Naive B cell (primary cell): ENCODE measurements around the gene APRT. TPM values are rescaled to one million over a fixed set of nuclear protein-coding genes. Genes with fewer than 3 reads are reported as not detected.
"Not testable (repeated sequence)": the region's sequence is repeated elsewhere in the genome, so short reads cannot be mapped to it uniquely, and the experiment has no call there.

Experiments
- ATAC-seq, 2 donors: fragments of 150-1000 bp; cut with Tn5 transposase; 2 replicates each; pipeline ENCODE4 v1.10.0; 2021; ENCODE audit warnings: low read depth in 2 of 2, mild to moderate bottlenecking in 2 of 2, moderate library complexity in 2 of 2
- DNase-seq: peaks from one replicate; pipeline ENCODE4 v3.0.0; 2022
- H3K27ac Mint-ChIP-seq, 6 donors: one replicate each; pipeline ENCODE4 v1.8.0; 2020 to 2022; ENCODE audit warnings: mild to moderate bottlenecking in 6 of 6, mixed read lengths in 6 of 6, moderate library complexity in 5 of 6, inconsistent platforms in 2 of 6
- H3K27me3 Mint-ChIP-seq, 3 donors: one replicate each; pipeline ENCODE4 v1.8.0; 2021 to 2022; ENCODE audit warnings: mixed read lengths in 3 of 3, mild to moderate bottlenecking in 1 of 3
- H3K36me3 Mint-ChIP-seq, 2 donors: one replicate each; pipeline ENCODE4 v1.8.0; 2020 to 2022; ENCODE audit warnings: mixed read lengths in 2 of 2, inconsistent platforms in 1 of 2, mild to moderate bottlenecking in 1 of 2
- H3K4me1 Mint-ChIP-seq, 3 donors: one replicate each; pipeline ENCODE4 v1.8.0; 2020 to 2022; ENCODE audit warnings: mixed read lengths in 3 of 3, inconsistent platforms in 1 of 3, mild to moderate bottlenecking in 1 of 3, moderate library complexity in 1 of 3
- H3K4me3 Mint-ChIP-seq, 8 donors: one replicate each; pipeline ENCODE4 v1.8.0; 2020 to 2022; ENCODE audit warnings: mild to moderate bottlenecking in 8 of 8, mixed read lengths in 8 of 8, moderate library complexity in 8 of 8, inconsistent platforms in 2 of 8
- H3K9me3 Mint-ChIP-seq, 7 donors: one replicate each; pipeline ENCODE4 v1.8.0; 2020 to 2022; ENCODE audit warnings: mixed read lengths in 7 of 7, mild to moderate bottlenecking in 5 of 7, inconsistent platforms in 2 of 7, moderate library complexity in 1 of 7
- polyA plus RNA-seq, 6 donors: library from polyadenylated mRNA; unstranded; fragments of 300-500 nt; fragmentation: Illumina TruSeq; gene quantifications; one replicate each; pipeline ENCODE4 v1.2.3, GENCODE V29; 2021; ENCODE audit warnings: low read depth in 6 of 6

APRT gene
- polyA plus RNA-seq, 6 donors from 2014 or later: 330 to 484 (median 384) TPM

DNA sequence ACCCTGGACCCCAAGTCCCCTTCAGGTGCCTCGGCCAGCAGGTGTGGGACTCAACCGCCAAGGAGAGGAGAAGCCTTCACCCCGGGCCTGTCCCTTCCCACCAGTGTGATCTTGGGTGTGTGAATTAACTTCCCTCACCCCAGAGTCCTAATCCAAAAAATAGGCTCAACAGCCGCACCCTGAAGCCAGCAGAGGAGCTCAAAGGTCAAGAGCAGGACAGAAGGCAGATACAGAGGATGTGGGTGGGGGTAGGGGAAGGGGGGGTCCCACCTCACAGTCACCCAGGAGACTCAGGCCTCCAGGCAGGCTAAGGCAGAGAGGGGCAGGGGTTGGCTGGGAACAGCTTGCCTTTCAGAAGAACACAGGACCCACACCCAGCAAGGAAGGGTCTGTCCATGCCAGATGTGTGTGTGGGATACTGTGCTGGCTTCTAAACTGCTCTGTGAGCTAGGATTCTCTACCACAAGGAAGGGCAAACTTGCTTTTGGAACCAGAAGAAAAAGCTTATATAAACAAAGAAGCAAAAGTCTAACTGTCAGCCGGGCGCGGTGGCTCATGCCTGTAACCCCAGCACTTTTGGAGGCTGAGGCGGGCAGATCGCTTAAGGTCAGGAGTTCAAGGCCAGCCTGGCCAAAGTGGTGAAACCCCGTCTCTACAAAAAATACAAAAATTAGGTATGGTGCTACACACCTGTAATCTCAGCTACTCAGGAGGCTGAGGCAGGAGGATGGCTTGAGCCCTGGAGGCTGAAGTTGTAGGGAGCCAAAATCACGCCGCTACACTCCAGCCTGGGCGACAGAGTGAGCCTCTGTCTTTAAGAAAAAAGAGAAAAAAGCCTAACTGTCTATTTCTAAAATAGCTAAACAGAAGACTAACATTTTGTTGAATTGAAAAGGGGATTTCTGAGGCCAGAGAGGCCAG lies 31.3 kb downstream of the APRT start:
- H3K4me1 Mint-ChIP-seq: peaks cover 44 to 58% (median 55%) of the 10 kb centered on the region in 3 donors
- no peaks in the 10 kb centered on the region for H3K36me3 Mint-ChIP-seq
- H3K9me3 Mint-ChIP-seq: no peaks in the 10 kb centered on the region
- no peaks in the 10 kb centered on the region for H3K27me3 Mint-ChIP-seq
- DNase-seq (no peak), ATAC-seq (no peak)
- H3K4me3 Mint-ChIP-seq: peak overlapping the region; percentile 62 to 85 (median 71)
- peak overlapping the region in 5 of 6 donors; percentile 44 to 86 (median 81) for H3K27ac Mint-ChIP-seq

DNA sequence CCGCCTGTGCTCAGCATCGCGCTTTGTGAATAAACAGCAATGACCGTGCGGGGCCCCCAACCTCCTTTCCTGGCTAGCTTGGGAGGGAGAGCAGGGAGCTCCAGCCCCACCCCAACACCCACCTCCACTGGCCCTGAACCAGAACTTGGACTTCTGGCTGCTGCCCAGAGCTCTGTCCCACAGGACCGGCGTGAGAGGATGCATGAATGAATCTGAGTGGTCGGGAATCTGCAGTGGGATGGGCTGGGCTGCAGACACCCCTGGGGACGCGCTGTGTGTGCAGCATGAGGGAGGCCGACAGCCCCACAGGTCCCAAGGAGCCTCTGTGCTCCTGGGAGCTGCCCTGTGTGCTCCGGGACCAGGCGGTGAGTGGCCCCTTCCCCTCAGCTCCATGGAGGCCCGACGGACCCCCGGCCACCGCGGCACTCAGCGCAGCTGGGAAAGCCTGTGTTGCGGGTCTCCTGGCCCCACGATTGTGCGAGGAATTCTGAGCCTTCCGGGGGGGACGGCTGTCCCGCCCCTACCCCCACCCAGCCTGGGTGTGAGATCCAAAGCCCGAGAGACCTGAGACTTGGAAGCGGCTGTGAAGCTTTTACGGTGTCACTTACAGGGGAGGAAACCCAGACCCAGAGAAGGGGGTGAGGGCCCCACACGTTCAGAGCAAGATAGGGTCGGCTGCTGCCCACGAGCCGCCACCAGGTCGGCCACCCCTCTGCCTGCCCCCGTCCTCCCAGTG lies 32.2 kb downstream of the APRT start:
- H3K27ac Mint-ChIP-seq: peak overlapping the region in 2 of 6 donors; percentile 75 to 81
- H3K4me3 Mint-ChIP-seq: peak overlapping the region in 2 of 8 donors; percentile 44 to 62
- H3K27me3 Mint-ChIP-seq: no peaks in the 10 kb centered on the region
- no peaks in the 10 kb centered on the region for H3K36me3 Mint-ChIP-seq
- ATAC-seq (no peak), DNase-seq (no peak)
- H3K4me1 Mint-ChIP-seq: peaks cover 44 to 58% (median 55%) of the 10 kb centered on the region in 3 donors
- H3K9me3 Mint-ChIP-seq: no peaks in the 10 kb centered on the region

DNA sequence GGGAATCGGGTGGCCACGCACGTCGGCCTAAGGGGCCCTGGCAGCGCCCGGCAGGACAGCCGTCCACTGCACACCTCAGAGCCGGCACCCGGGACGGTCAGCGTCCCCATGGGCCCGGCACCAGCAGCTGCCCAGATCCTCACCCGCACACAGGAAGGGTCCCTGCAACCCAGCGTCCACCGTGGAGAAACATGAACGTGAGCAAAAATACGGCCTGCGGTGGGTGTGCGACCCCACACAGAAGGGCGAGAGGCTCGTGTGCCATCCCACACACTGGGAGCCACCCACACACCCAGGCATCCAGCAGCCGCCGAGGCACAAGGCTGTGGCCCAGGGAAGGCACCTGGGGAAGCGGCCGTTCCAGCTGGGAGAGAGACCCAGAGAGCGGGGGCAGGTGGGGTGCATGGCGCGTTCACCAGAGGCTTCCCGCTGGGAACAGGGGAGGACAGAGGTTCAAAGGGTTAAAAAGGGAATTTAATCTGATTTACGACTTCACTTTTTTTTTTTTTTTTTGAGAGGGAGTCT lies 33.1 kb downstream of the APRT start:
- H3K27me3 Mint-ChIP-seq: no peaks in the 10 kb centered on the region

DNA sequence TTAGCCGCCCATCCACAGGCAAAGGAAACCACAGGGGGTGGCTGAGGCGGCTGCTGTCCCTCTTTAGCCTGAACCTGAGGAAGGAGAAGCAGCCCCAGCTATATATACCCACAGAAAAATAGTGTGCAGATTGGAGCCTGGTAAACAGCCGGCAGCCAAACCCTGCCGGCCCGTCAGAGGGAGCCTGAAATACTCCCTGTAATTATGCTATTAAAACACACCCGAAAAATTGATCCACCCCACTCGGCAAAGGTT lies 33.5 kb downstream of the APRT start:
- Mint-ChIP-seq H3K4me1 (peaks cover 37 to 51% (median 49%) of the 10 kb centered on the region in 3 donors), H3K27me3 (no peaks in the 10 kb centered on the region), H3K36me3 (no peaks in the 10 kb centered on the region), H3K4me3 (peak overlapping the region in 3 of 8 donors; percentile 26 to 51 (median 36)), H3K9me3 (no peaks in the 10 kb centered on the region), H3K27ac (peak overlapping the region in 4 of 6 donors; percentile 11 to 76 (median 48))
- DNase-seq: no peak
- no peak for ATAC-seq

More for the DNA sequence above, 33.1 kb downstream of the APRT start:
- H3K27ac Mint-ChIP-seq: peak overlapping the region in 1 of 6 donors; percentile 76
- H3K36me3 Mint-ChIP-seq: no peaks in the 10 kb centered on the region
- H3K9me3 Mint-ChIP-seq: no peaks in the 10 kb centered on the region
- H3K4me3 Mint-ChIP-seq: peak overlapping the region in 2 of 8 donors; percentile 26 to 36
- H3K4me1 Mint-ChIP-seq: peaks cover 42 to 55% (median 53%) of the 10 kb centered on the region in 3 donors
- no peak for DNase-seq
- ATAC-seq: no peak

DNA sequence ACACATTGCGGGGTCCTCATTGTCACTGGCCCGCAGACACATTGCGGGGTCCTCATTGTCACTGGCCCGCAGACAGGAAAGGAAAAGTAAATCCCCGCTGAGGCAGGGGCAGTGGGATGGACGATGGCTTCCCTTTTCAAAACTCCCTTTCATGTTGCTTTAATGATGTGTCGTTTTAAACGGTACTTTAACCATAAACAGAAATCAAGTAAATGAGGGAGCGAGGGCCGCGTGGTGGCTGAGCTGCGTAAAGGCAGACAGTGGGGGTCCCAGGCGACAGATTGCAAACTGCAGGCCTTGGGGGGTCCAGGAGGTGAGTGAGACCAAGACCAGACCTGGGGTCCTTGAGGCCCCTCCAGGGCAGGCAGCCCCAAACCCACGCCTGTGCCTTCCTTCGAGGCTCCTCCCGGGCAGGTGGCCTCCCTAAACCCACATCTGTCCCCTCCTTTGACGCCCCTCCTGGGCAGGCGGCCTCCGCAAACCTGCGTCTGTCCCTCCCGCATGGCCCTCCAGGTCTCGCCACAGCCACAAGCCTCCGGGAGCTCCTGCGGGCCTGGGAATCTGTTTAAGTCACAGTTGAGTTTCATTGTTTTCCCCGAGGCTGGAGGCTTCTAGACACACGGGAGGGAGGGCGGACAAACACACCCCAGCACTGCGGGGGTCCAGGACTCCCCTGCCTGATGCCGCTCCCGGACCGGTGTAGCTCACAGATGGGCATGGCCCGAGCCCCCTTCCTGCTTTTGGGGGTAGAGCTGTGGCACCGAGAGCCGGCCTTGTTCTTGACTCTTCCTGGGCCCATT lies 34.1 kb downstream of the APRT start:
- H3K4me1 Mint-ChIP-seq: peaks cover 34 to 45% (median 44%) of the 10 kb centered on the region in 3 donors

DNA sequence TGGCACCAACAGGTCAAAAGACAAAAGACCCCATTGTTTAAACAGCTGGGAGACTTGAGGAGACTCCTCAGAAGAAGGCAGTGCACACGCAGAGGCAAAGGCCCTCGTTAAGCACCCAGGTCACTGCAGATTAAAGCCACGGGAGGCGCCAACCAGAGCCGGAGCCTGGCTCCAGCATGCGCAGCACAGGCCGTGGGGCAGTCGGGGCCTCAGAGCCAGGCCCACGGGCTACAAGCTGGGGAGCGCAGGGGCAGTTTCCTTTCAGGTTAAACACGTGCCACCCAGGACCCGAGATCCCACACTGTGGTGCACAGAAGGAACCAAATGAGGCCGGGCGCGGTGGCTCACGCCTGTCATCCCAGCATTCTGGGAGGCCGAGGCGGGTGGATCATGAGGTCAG lies 35.9 kb downstream of the APRT start:
- H3K9me3 Mint-ChIP-seq: no peaks in the 10 kb centered on the region
- peaks cover 21 to 33% (median 29%) of the 10 kb centered on the region in 3 donors for H3K4me1 Mint-ChIP-seq
- ATAC-seq (no peak), DNase-seq (no peak)
- peaks cover 0 to 4% (median 0%) of the 10 kb centered on the region in 3 donors for H3K27me3 Mint-ChIP-seq
- H3K36me3 Mint-ChIP-seq: no peaks in the 10 kb centered on the region
- peak overlapping the region in 1 of 6 donors; percentile 35 for H3K27ac Mint-ChIP-seq
- no peak overlapping the region for H3K4me3 Mint-ChIP-seq

More for the DNA sequence above, 34.1 kb downstream of the APRT start:
- ATAC-seq (no peak), DNase-seq (no peak)
- Mint-ChIP-seq H3K27me3 (peaks cover 0 to 4% (median 0%) of the 10 kb centered on the region in 3 donors), H3K4me3 (peak overlapping the region in 3 of 8 donors; percentile 16 to 51 (median 26)), H3K9me3 (no peaks in the 10 kb centered on the region), H3K27ac (peak overlapping the region in 3 of 6 donors; percentile 47 to 85 (median 49)), H3K36me3 (no peaks in the 10 kb centered on the region)

DNA sequence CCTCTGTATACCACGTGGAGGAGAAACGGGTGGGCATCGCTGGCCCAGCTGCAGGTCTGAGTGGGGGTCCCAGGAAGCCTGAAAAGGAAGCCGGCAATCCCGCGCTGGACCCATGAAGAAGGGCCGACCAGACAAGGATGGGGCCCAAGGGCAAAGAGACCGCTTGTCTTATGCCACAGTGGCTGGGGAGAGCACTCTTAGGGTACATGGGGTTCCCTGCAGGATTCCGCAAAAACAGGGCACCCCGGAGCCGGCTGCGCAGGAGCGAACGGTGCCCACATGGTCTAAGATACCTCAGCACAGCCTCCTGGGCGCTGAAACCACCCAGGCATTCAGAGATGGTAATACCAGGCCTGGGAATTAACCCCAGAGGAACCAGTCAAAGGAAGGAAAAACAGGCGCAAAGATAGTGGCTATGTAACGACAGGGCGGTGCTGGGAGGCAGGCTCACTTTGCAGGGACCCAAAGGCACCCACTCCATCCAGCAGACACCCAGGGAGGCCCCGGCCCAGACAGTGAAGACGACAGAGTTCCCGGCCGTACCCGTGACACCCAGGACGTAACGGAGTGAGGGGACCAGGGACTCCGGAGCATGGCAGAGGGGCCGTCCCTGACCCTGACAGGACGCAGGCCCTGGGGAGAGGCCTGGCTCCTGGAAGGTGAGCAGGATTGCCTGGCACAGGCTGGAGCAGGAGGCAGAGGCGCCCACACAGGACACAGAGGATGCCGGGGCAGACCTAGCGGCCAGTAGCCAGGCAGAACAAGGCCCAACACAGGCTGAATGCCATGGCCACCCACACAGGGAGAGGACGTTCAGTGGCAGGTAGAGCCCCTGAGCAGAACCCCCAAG lies 37.0 kb downstream of the APRT start:
- ATAC-seq: no peak
- H3K4me3 Mint-ChIP-seq: no peak overlapping the region
- peaks cover 25 to 33% (median 25%) of the 10 kb centered on the region in 3 donors for H3K4me1 Mint-ChIP-seq
- no peak overlapping the region for H3K27ac Mint-ChIP-seq
- no peak for DNase-seq
- H3K9me3 Mint-ChIP-seq: no peaks in the 10 kb centered on the region
- peaks cover 0 to 4% (median 0%) of the 10 kb centered on the region in 3 donors for H3K27me3 Mint-ChIP-seq
- no peaks in the 10 kb centered on the region for H3K36me3 Mint-ChIP-seq

DNA sequence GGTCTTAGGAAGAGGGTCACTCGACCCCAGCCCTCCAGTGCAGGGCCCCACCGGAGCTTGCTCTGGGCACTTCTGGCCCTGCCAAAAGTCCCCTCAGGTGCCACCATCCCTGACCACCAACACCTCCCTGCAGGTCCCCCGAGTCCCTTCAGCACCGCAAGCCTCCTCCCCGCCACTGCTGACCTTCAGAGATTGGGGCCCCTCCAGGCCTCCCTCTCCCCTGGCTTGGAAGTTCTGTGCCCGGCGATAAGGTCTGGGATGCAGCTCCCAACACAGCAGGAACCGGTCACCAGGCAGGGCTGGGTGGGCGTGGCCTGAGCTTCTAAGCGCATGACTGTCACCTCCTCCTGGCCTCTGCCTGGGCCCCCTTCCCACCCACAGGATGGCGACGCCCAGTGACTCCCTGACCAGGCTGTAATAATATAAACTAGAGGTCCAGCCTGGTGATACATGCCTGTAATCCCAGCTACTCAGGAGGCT lies 37.9 kb downstream of the APRT start:
- no peak overlapping the region for H3K4me3 Mint-ChIP-seq
- peaks cover 0 to 4% (median 0%) of the 10 kb centered on the region in 3 donors for H3K27me3 Mint-ChIP-seq
- H3K4me1 Mint-ChIP-seq: peaks cover 31 to 36% (median 34%) of the 10 kb centered on the region in 3 donors
- DNase-seq (no peak), ATAC-seq (no peak)
- H3K36me3 Mint-ChIP-seq: no peaks in the 10 kb centered on the region
- H3K9me3 Mint-ChIP-seq: no peaks in the 10 kb centered on the region
- peak overlapping the region in 2 of 6 donors; percentile 20 to 54 for H3K27ac Mint-ChIP-seq

DNA sequence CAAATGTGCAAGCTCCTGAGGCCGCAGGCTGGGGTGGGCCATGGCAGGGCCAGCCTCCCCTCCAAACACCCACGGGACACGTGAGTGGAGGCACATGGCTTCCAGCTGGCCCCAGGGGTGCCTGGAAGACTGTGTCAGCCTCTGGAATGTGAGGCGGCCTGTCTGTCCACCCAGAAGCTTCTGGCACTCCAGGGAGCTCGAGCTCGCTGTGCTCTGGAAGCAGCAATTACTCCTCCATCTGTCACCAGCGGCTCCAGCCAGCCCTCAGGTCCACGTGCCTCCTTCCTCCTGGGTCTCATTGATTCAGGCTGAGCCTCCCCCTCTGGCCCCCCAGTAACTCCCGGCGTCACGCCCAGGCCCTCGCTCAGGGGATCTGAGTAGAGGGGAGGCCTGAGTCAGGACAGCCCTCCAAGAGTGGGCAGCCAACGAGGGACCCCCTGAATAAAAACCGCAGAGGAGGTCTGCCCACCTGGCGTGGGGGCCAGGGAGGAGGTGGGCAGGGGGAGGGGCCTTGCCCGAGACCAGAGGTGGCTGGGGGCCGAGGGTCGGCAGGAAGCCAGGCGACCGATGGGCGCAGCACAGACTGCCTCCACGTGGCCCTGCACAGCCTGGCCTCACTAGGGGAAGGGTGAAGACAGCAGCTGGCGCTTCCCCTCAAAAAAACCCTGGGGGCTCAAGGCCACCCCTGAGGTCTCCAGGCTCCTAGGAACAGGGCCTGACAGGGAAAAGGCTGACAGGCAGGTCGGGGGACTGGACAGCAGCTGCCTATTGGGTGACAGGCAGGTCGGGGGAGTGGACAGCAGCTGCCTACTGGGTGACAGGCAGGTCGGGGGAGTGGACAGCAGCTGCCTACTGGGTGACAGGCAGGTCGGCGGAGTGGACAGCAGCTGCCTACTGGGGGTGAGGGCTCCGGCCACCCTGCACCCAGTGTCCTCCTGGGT lies 38.6 kb downstream of the APRT start:
- Mint-ChIP-seq H3K27me3 (peaks cover 0 to 4% (median 0%) of the 10 kb centered on the region in 3 donors), H3K4me1 (peaks cover 28 to 34% (median 30%) of the 10 kb centered on the region in 3 donors), H3K9me3 (no peaks in the 10 kb centered on the region), H3K4me3 (peak overlapping the region in 1 of 8 donors; percentile 25), H3K36me3 (no peaks in the 10 kb centered on the region), H3K27ac (peak overlapping the region in 1 of 6 donors; percentile 70)
- ATAC-seq (no peak), DNase-seq (no peak)

DNA sequence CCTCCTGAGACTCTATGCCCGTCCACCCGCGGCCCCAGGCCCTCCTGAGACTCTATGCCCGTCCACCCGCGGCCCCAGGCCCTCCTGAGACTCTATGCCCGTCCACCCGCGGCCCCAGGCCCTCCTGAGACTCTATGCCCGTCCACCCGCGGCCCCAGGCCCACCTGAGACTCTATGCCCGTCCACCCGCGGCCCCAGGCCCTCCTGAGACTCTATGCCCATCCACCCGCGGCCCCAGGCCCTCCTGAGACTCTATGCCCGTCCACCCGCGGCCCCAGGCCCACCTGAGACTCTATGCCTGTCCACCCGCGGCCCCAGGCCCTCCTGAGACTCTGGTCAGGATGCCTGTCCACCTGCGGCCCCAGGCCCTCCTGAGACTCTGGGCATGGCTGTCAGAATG lies 39.9 kb downstream of the APRT start:
- H3K27ac Mint-ChIP-seq: peak overlapping the region in 2 of 6 donors; percentile 63 to 72
- not testable (repeated sequence) for H3K4me3 Mint-ChIP-seq, H3K9me3 Mint-ChIP-seq, H3K36me3 Mint-ChIP-seq, DNase-seq, ATAC-seq, H3K27me3 Mint-ChIP-seq
- peaks cover 30 to 39% (median 34%) of the 10 kb centered on the region in 3 donors for H3K4me1 Mint-ChIP-seq

DNA sequence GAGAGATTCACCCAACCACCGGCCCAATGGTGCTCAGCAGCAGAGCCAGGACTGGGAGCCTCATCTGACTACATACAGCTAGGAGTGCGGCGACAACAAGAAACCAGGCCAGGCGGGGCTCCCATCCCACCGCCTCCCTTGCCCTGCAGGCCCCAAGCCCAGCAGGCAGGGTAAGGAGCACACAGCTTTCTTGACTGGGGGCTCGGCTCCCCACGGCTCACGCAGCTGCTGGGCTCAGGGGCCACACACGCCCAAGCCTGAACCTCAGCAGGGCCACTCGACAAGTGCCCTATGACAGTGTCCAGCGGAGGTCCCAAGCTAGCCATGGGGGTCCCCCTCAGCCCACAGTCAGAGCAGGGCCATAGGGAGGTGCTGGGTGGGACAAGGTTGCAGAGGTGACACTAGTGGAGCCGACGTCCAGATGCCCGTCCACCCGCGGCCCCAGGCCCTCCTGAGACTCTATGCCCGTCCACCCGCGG lies 40.4 kb downstream of the APRT start:
- H3K36me3 Mint-ChIP-seq: no peaks in the 10 kb centered on the region
- no peaks in the 10 kb centered on the region for H3K9me3 Mint-ChIP-seq
- ATAC-seq (no peak), DNase-seq (no peak)
- peak overlapping the region in 4 of 6 donors; percentile 53 to 92 (median 79) for H3K27ac Mint-ChIP-seq
- peaks cover 0 to 4% (median 0%) of the 10 kb centered on the region in 3 donors for H3K27me3 Mint-ChIP-seq
- H3K4me3 Mint-ChIP-seq: peak overlapping the region in 7 of 8 donors; percentile 47 to 83 (median 69)
- peaks cover 32 to 40% (median 38%) of the 10 kb centered on the region in 3 donors for H3K4me1 Mint-ChIP-seq
